ENCODE measurements around the gene TNFSF13B. TPM values are rescaled to one million over a fixed set of nuclear protein-coding genes. Genes with fewer than 3 reads are reported as not detected.

TNFSF13B gene
- total and polyA plus RNA-seq, 2 of the 8 experiments (the other 6 are each of a cell fraction or from before 2014, with no cell fraction given): not detected

GRCh38 chr13:108249150-108249549 is 20.4 kb upstream of the TNFSF13B start:
- Histone ChIP-seq H4K91ac (replicated peaks; ENCODE audit: insufficient read length, low read length) (no peak overlapping the region), H3K36me3 (ENCODE audit: control insufficient read depth in 2 of 4, insufficient read depth in 4 of 4, low read length in 3 of 4) (no peaks in the 10 kb centered on the region), H2AFZ (ENCODE audit: low read length) (no peak overlapping the region), H3K4me1 (replicated peaks in 1 of 4; ENCODE audit: control insufficient read depth in 3 of 4, insufficient read depth in 4 of 4, low read length in 3 of 4) (no peaks in the 10 kb centered on the region), H2BK120ac (replicated peaks; ENCODE audit: low read depth, low read length) (no peak overlapping the region), H3K4me3 (ENCODE audit: extremely low read depth in 1 of 4, insufficient read depth in 2 of 4, low read depth in 3 of 4, low read length in 4 of 4) (no peak overlapping the region), H2BK12ac (ENCODE audit: low read depth, low read length) (no peak overlapping the region), H3K27ac (ENCODE audit: low read depth, low read length) (no peak overlapping the region), H3K79me2 (ENCODE audit: control insufficient read depth in 1 of 2, insufficient read depth in 2 of 2, low read length in 2 of 2) (no peaks in the 10 kb centered on the region), H3K14ac (ENCODE audit: insufficient read length) (no peak overlapping the region), H3K23me2 (ENCODE audit: low read depth, low read length) (no peaks in the 10 kb centered on the region), H3K23ac (ENCODE audit: insufficient read length) (no peak overlapping the region), H3K27me3 (replicated peaks in 1 of 4; ENCODE audit: control insufficient read depth in 3 of 4, extremely low read depth in 1 of 4, insufficient read depth in 3 of 4, low read length in 3 of 4) (no peaks in the 10 kb centered on the region), H4K8ac (ENCODE audit: extremely low read depth, insufficient read depth, low read length) (no peak overlapping the region), H3K18ac (ENCODE audit: extremely low read depth, low read length) (no peak overlapping the region), H3K9me3 (ENCODE audit: insufficient read depth in 2 of 2, low read depth in 1 of 2, low read length in 1 of 2) (no peaks in the 10 kb centered on the region; a peak in 1 of 4 replicates), H3K4me2 (ENCODE audit: insufficient read depth in 1 of 2, low read depth in 2 of 2, low read length in 2 of 2) (no peak overlapping the region), H3K9ac (replicated peaks in 1 of 4; ENCODE audit: extremely low read depth in 1 of 4, low read depth in 3 of 4, low read length in 3 of 4) (no peak overlapping the region), H4K20me1 (replicated peaks in 1 of 2; ENCODE audit: control insufficient read depth in 1 of 2, insufficient read depth in 2 of 2, low read length in 2 of 2) (no peaks in the 10 kb centered on the region), H2AK5ac (ENCODE audit: low read depth, low read length) (no peak overlapping the region), H2BK15ac (ENCODE audit: low read length) (no peak overlapping the region), H4K5ac (ENCODE audit: insufficient read length, low read depth, low read length) (no peak overlapping the region), H2BK5ac (ENCODE audit: low read depth, low read length) (no peak overlapping the region), H3K79me1 (ENCODE audit: low read depth, low read length) (no peaks in the 10 kb centered on the region), H2BK20ac (ENCODE audit: low read length) (no peak overlapping the region), H3K56ac (replicated peaks; ENCODE audit: insufficient read length, low read depth, low read length) (no peak overlapping the region), H3K4ac (replicated peaks; ENCODE audit: insufficient read length, low read depth, low read length) (no peak overlapping the region)
- no peak for FAIRE-seq
- WGBS, 2 experiments (ENCODE audit: extremely low coverage in 1 of 2, insufficient coverage in 1 of 2, insufficient read length in 1 of 2, insufficient replicate concordance in 2 of 2, low coverage in 1 of 2, low lambda C conversion rate in 2 of 2, missing lambda C conversion rate in 1 of 2): 72% methylated on average over 4 of the region's 4 CpGs; no CpG with 5 or more reads in 1 of the 2 experiments
- no peak for DNase-seq (ENCODE audit: low read depth in 1 of 2, low spot score in 2 of 2)
- POLR2A ChIA-PET (ENCODE audit: partially characterized antibody): no interaction called here
- TF ChIP-seq, protein P1, sequence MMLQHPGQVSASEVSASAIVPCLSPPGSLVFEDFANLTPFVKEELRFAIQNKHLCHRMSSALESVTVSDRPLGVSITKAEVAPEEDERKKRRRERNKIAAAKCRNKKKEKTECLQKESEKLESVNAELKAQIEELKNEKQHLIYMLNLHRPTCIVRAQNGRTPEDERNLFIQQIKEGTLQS (IDR thresholded peaks at IDR 0.05; ENCODE audit: insufficient read depth, low read depth, low read length): no peak
- TF ChIP-seq TEAD4 (IDR thresholded peaks at IDR 0.05; ENCODE audit: low read depth, low read length) (no peak), RAD21 (IDR thresholded peaks at IDR 0.05 in 1 of 2, conservative IDR thresholded peaks at IDR 0.05 in 1 of 2; ENCODE audit: low read depth in 2 of 2, low read length in 2 of 2) (no peak), SIRT6 (IDR thresholded peaks at IDR 0.05; ENCODE audit: low read length) (no peak), MAX (IDR thresholded peaks at IDR 0.05) (no peak), ATF2 (IDR thresholded peaks at IDR 0.05; ENCODE audit: low read length) (no peak), CTBP2 (IDR thresholded peaks at IDR 0.05; ENCODE audit: borderline replicate concordance, insufficient read depth, insufficient read length, low read length) (no peak)
- CTCF ChIA-PET (ENCODE audit: partially characterized antibody): interaction anchor here (0.5 kb wide), 1 partner anchor 31 kb away, joined by 3 read pairs; no protein-coding TSS in a partner anchor

Data from H1 (cell line).